ENCODE data around the gene COA5.

Gene COA5

DNA sequence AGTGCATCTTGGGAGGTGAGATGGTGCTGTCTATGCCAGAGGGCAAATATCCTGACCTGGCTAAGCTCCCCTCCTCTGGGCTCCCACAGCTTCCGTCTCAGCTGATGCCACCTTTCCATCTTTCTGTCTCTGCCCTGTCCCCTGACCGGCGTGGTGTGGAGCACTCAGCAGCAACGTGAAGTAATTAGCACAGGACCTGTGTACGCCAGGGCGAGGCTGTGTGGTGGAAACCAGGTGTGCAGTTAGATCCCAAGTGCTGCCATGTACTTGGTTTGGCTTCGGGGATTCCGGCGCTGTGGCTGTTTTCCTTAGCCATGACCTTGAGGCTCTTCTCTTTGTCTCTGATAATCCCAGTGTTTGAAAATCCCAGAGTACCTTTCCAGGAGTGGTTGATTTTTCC, 36.5 kb downstream of the COA5 start:
- H3K9me3 ChIP-seq, result no peaks in the 10 kb centered on the region
- no peaks in the 10 kb centered on the region for H3K4me1 ChIP-seq (ENCODE audit: control insufficient read depth in 1 of 2, insufficient read depth in 1 of 2, low read depth in 1 of 2, low read length in 1 of 2)

GRCh38 chr2:98571121-98571701, 37.1 kb downstream of the COA5 start:
- no peak for TF ChIP-seq CTCF (IDR thresholded peaks at IDR 0.05)
- Histone ChIP-seq H3K27ac (no peak overlapping the region), H3K27me3 (no peaks in the 10 kb centered on the region), H3K36me3 (peaks cover 100% of the 10 kb centered on the region), H3K4me1 (ENCODE audit: control insufficient read depth in 1 of 2, insufficient read depth in 1 of 2, low read depth in 1 of 2, low read length in 1 of 2) (no peaks in the 10 kb centered on the region), H3K4me3 (ENCODE audit: low read depth in 1 of 2, low read length in 1 of 2) (no peak overlapping the region), H3K9me3 (no peaks in the 10 kb centered on the region)

More for the DNA sequence above, 36.5 kb downstream of the COA5 start:
- Histone ChIP-seq H3K4me3 (ENCODE audit: low read depth in 1 of 2, low read length in 1 of 2) (no peak overlapping the region), H3K36me3 (peaks cover 100% of the 10 kb centered on the region), H3K27ac (no peak overlapping the region), H3K27me3 (no peaks in the 10 kb centered on the region)
- no peak for TF ChIP-seq CTCF (IDR thresholded peaks at IDR 0.05)

DNA sequence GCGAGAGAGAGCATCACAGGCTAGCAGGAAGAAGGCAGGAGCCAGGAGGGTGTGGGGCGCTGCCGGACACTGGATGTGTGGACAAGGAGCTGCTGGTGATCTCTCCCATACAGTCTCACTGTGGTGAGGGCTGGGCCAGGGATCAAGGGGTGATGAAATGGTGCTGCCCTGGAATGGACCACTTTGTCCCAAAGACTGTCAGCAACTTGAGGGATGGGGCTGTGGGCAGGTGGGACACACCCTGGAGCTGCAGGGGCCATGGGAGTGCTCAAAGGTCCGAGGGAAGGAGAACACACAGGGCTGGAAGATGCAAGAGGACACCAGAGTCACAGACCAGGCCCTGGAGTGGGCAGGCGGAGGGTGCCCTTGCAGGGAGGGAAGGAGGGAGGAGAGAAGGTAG, 38.0 kb downstream of the COA5 start:
- no peak overlapping the region for H3K4me3 ChIP-seq (ENCODE audit: low read depth in 1 of 2, low read length in 1 of 2)
- H3K9me3 ChIP-seq, result no peaks in the 10 kb centered on the region
- peaks cover 100% of the 10 kb centered on the region for H3K36me3 ChIP-seq
- H3K27ac ChIP-seq, result no peak overlapping the region
- no peaks in the 10 kb centered on the region for H3K27me3 ChIP-seq
- TF ChIP-seq CTCF (IDR thresholded peaks at IDR 0.05), result no peak
- H3K4me1 ChIP-seq (ENCODE audit: control insufficient read depth in 1 of 2, insufficient read depth in 1 of 2, low read depth in 1 of 2, low read length in 1 of 2), result no peaks in the 10 kb centered on the region

- peaks cover 0 to 1% of the 10 kb centered on the region in 2 experiments for H3K4me1 ChIP-seq (ENCODE audit: control insufficient read depth in 1 of 2, insufficient read depth in 1 of 2, low read depth in 1 of 2, low read length in 1 of 2)
- TF ChIP-seq CTCF (IDR thresholded peaks at IDR 0.05), result no peak
- H3K27ac ChIP-seq, result no peak overlapping the region
- H3K36me3 ChIP-seq, result peaks cover 100% of the 10 kb centered on the region
- H3K27me3 ChIP-seq, result no peaks in the 10 kb centered on the region
- H3K9me3 ChIP-seq, result no peaks in the 10 kb centered on the region
- no peak overlapping the region for H3K4me3 ChIP-seq (ENCODE audit: low read depth in 1 of 2, low read length in 1 of 2)
Measured at GRCh38 chr2:98569915-98570314, 38.4 kb downstream of the COA5 start.

DNA sequence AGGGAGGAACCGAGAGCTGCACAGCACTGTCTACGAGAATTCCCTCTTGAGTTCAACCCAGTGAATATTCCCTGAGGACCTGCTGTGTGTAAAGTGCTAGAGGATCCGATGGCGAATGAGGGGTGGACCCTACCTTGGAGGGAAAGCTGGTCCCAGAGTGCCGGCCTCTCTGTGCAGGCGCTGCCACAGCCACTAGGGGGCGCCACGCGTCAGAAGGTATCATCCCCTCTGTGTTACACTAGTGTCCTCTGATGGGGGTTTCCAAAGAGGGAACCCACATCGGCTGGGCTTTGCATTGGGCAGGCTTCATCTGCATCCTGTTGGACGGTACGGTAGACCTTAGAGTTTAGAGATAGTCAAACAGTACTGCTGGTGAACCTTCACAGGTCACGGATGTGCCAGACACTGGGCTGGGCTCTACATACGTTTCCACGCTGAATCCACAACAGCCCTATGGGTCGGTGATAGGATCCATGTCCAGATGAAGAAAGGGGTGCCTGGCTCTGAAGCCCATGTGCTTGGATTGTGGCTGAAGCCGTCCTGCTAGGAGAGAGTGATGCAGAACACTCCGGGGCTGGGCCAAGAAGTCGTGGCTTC, 39.0 kb downstream of the COA5 start:
- Histone ChIP-seq H3K27ac (no peak overlapping the region), H3K27me3 (no peaks in the 10 kb centered on the region), H3K4me1 (ENCODE audit: control insufficient read depth in 1 of 2, insufficient read depth in 1 of 2, low read depth in 1 of 2, low read length in 1 of 2) (peaks cover 0 to 3% of the 10 kb centered on the region in 2 experiments), H3K9me3 (no peaks in the 10 kb centered on the region), H3K4me3 (ENCODE audit: low read depth in 1 of 2, low read length in 1 of 2) (no peak overlapping the region), H3K36me3 (peaks cover 100% of the 10 kb centered on the region)
- TF ChIP-seq CTCF (IDR thresholded peaks at IDR 0.05), result peak; percentile 85

Data from neutrophil (primary cell).